LNCAP (cell line): Measurements from ENCODE around the gene PCDHB3.
A peak's percentile ranks its signal among the peaks of the same experiment; 100 is the strongest.

ENCODE experiments used
- TF ChIP-seq, protein P1 (sequence below): fragments of 450-650 bp; IDR thresholded peaks from 2 replicates; pipeline ENCODE4 v1.5.1; 2017; ENCODE audit warnings: mild to moderate bottlenecking

Gene PCDHB3

DNA sequence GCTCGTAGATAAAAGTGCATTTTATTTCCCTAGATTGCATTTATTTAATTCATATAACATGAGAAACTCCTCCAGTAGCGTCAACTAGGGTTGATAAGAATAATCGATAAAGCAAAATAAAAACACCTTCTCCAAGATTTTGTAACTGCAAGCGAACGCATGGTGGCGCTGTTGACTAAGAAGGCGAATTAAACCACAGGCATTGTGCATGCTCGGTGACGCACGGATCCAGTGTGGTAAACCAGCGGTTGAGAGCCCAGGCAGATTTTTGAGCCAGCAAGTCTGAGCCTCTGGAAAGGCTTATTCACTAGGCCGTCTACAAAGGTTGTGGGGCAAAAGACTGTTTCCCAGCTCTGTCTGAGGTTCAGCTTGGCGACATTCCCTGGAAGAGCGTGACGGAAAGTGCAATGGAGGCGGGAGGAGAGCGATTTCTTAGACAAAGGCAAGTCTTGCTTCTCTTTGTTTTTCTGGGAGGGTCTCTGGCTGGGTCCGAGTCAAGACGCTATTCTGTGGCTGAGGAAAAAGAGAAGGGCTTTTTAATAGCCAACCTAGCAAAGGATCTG is at the start of gene PCDHB3:
PCDHB3 (plus strand) TSS at position 231 of the 563 bp plus-strand sequence; CDS start at position 408, 177 bp downstream.
- TF ChIP-seq, protein P1, sequence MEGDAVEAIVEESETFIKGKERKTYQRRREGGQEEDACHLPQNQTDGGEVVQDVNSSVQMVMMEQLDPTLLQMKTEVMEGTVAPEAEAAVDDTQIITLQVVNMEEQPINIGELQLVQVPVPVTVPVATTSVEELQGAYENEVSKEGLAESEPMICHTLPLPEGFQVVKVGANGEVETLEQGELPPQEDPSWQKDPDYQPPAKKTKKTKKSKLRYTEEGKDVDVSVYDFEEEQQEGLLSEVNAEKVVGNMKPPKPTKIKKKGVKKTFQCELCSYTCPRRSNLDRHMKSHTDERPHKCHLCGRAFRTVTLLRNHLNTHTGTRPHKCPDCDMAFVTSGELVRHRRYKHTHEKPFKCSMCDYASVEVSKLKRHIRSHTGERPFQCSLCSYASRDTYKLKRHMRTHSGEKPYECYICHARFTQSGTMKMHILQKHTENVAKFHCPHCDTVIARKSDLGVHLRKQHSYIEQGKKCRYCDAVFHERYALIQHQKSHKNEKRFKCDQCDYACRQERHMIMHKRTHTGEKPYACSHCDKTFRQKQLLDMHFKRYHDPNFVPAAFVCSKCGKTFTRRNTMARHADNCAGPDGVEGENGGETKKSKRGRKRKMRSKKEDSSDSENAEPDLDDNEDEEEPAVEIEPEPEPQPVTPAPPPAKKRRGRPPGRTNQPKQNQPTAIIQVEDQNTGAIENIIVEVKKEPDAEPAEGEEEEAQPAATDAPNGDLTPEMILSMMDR, result peak; percentile 51

DNA sequence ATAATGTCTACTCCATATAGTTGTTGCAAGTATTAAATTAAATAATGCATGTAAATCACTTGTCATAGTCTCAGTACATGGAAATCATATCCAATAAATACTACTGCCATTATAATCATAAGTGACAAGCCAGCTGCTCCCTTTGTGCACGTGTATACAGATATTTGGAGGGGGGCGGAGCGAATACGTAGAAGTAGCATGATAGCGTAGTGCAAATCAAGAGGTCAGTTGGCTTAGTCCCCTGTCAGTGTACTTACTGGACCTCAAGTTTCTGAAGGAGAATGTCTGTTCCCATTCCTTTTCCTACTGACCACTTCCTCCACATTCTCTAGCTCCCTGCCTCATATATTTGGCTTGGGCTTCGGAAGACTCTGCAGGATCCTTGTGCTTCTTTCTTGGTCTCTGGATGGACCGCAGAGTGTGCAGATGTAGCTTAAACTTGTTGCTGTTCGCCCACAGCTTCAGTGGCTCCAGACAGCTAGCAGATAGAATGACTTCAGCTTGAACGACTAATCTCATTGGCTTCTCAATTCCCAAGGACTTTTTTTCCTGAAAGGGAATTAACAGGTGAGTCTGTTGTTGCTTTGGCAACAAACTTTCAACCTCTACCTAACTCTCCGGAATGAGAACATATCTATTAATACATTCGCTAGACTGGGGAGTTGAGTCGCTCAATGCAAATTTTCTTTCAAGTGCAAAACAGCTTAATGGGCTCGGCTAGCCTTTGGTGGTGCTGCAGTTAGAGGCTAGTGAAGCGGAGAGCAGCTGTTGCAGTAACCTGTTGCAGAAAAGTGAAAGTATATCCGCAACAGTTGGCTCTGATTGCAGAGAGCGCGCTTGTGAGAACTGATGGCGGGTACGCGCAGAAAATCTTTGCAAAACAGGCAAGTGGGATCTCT is 49.4 kb upstream of the PCDHB3 start, which contains the start of gene PCDHB1:
PCDHB1 (plus strand) TSS at position 753 of the 899 bp plus-strand sequence; CDS start at position 850, 97 bp downstream.
- TF ChIP-seq, protein P1, result no peak

DNA sequence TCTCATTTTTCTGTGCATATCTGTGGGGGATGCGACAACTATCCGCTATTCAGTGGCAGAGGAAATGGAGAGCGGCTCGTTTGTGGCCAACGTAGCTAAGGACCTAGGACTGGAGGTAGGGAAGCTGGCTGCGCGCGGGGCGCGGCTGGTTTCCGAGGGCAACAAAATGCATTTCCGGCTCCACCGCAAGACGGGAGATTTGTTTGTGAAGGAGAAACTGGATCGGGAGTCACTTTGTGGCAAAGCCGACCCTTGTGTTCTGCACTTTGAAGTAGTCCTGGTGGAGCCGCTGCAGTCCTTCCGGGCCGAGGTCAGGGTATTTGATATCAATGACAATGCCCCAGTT is 48.8 kb upstream of the PCDHB3 start:
- TF ChIP-seq, protein P1, result no peak

DNA sequence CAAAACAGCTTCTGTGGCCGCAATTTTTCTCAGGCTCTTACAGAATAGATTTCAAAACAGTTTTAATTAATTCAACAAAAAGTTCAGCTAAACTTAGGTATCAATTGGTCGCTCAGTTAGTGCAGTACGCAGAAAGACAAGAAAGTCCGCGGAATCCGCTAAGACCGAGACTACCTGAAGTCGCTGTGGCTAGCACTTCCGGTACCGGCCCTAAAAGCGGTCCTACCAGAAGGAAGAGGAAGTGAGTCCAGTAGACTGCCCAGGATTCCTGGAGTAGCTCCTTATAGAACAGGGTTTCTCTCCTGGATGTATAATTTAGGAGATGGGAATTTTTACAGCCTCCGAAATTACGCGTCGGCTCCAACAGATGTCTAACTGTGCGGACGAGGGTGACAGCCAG is 22.4 kb upstream of the PCDHB3 start:
- TF ChIP-seq, protein P1, result no peak

DNA sequence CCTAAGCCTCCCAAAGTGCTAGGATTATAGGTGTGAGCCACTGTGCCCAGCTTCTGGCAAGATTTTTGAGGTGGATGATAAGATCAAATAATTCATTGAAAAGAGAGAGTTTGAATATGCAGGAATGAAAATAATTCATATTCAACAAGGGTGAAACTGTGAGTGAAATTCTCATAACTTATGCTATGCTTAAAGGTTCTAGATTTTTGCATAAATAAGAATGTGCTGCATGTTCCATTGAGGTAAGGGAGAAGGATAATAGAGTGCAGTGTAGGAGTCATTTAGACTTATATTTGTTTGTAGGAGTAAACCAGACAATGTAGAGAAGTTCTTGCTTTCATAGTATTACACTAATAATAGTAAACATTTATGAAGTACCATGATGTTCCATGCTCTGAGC is 18.0 kb upstream of the PCDHB3 start:
- TF ChIP-seq, protein P1, result no peak

DNA sequence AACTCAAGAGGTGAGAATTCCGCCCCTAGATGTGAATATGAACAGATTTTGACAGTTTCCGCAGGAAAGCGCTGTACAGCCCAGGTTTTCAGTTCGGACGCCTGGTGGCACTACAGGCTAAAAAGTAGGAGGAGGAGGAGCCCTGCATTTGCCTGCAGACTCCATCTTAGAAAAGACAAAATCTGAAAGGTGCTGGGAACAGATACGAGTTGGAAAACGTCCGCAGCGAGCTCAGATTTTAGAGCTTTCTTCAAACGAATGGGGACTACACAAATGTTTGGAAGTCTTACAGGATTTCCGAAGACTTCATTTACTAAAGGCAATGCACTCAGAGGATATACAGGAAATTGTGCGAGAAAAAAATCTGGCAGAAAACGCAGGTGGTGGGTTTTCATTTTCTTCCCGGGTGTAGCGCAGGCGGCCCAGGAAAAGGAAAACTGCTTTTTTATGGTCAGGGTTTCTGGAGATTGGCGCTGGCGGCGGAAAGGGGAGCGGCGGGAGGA is 15.7 kb upstream of the PCDHB3 start:
- TF ChIP-seq, protein P1, result peak; percentile 73

DNA sequence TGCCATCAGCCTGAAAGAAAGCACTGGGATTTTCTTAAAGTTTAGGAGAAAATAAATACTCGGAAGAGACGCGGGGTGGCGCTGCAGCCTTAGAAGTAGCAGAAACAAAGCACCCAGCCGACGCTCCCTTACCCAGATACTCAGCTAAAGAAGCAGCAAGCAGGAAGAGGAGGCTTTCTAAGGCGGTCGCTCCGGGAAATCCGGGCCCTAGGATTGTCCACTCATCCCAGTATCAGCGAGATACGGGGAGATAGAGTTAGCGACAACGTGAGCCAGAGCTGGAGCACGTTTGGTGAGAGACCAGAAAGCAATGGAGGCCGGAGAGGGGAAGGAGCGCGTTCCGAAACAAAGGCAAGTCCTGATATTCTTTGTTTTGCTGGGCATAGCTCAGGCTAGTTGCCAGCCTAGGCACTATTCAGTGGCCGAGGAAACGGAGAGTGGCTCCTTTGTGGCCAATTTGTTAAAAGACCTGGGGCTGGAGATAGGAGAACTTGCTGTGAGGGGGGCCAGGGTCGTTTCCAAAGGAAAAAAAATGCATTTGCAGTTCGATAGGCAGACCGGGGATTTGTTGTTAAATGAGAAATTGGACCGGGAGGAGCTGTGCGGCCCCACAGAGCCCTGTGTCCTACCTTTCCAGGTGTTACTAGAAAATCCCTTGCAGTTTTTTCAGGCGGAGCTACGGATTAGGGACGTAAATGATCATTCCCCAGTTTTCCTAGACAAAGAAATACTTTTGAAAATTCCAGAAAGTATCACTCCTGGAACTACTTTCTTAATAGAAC is 5.6 kb upstream of the PCDHB3 start, which contains the start of gene PCDHB2:
PCDHB2 (plus strand) TSS at position 135 of the 782 bp plus-strand sequence; CDS start at position 311, 176 bp downstream.
- TF ChIP-seq, protein P1, result peak; percentile 61
